Measurements from ENCODE around the gene TIMMDC1.

DNA sequence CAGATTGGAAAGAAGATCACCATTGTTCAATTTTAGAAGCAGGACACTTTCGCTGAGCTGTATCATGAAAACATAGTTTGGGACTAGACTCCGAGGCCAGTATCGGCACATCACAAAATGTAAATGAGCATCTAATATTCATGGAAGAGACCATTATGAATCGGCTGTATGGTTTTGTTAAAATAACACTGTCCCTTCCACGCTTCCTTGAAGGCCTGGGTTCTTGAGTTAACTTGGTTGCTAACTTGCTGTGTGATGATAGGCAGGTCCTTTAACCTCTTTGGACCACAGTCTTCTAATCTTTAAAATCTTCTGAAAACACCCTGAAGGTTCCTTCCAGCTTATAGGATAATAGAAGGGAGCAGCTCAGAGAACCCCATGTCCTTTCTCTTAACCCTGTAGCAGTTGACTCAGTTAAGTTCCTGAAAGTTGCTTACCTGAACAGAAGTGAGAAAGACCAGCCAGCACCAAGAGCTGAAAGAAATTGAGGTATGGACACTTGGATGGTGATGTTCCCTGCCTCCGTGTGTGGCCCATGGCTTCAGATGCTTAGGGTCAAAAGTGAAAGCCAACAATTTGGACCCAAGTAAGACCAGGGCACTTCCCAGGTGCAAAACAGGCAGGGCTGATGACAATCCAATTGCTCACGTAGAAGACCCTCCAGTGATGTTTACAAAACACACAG lies 59.0 kb downstream of the TIMMDC1 start:
- TF ChIP-seq CTCF (IDR thresholded peaks at IDR 0.05 in 8 of 11, conservative IDR thresholded peaks at IDR 0.05 in 3 of 11) (no peak), POLR2A (IDR thresholded peaks at IDR 0.05) (no peak), POLR2AphosphoS5 (IDR thresholded peaks at IDR 0.05) (no peak)

Measured in spleen (tissue), 7 donors.